Left lung (tissue), 10 donors: ENCODE data around the gene FLT1. TPM values are rescaled to one million over a fixed set of nuclear protein-coding genes. Genes with fewer than 3 reads are reported as not detected.

Experiments used
- ATAC-seq: fragments of 200-7000 bp; cut with Tn5 transposase; one replicate; pipeline ENCODE4 v1.9.1; 2020; ENCODE audit warnings: moderate library complexity
- DNase-seq, 4 donors: peaks; one replicate each; pipeline ENCODE4 v3.0.0-alpha.2; 2013 to 2020
- H3K27ac ChIP-seq, 2 donors: fragments of 200-600 bp; sonication (generic) in 1 of 2; one replicate each; pipeline versions ENCODE4 v1.5.0 to v1.8.0; 2020 to 2021
- H3K27me3 ChIP-seq, 2 donors: fragments of 200-600 bp; sonication (generic) in 1 of 2; one replicate each; pipeline versions ENCODE4 v1.5.0 to v1.8.0; 2020 to 2021
- H3K36me3 ChIP-seq, 2 donors: fragments of 200-600 bp; sonication (generic) in 1 of 2; one replicate each; pipeline versions ENCODE4 v1.5.0 to v1.8.0; 2020 to 2021
- H3K4me1 ChIP-seq, 2 donors: fragments of 200-600 bp; one replicate each; pipeline ENCODE4 v1.8.0; 2021
- H3K4me3 ChIP-seq, 2 donors: fragments of 200-600 bp; sonication (generic) in 1 of 2; one replicate each; pipeline versions ENCODE4 v1.5.0 to v1.8.0; 2020 to 2021; ENCODE audit warnings: mild to moderate bottlenecking in 1 of 2
- H3K9me3 ChIP-seq, 2 donors: fragments of 200-600 bp; sonication (generic) in 1 of 2; one replicate each; pipeline versions ENCODE4 v1.5.0 to v1.8.0; 2020 to 2021
- intact Hi-C, 2 donors: fragments of 100-400 bp; cut with DNase I; formaldehyde crosslinking; loops; one replicate each; pipeline versions ENCODE4 v1.11.2 to v1.14.2; 2022
- polyA plus RNA-seq, 6 donors: library from polyadenylated mRNA; unstranded; fragments of 120-200 nt; gene quantifications; one replicate each; pipeline ENCODE4 v1.2.1, GENCODE V29; 2013; ENCODE audit not compliant: insufficient read length in 6 of 6
- total RNA-seq, 2 donors: library from RNA; stranded (reverse); fragmentation: NEBNext Ultra II Directional; extraction: Animal tissue kit (Norgen Biotek cat#: 25700); gene quantifications; one replicate each; pipeline ENCODE4 v1.2.1, GENCODE V29; 2021
- TF ChIP-seq, protein P1 (sequence below), 2 donors: fragments of 200-600 bp; sonication (generic) in 1 of 2; IDR thresholded peaks; one replicate each; pipeline versions ENCODE4 v1.5.0 to v1.8.0; 2021; ENCODE audit warnings: antibody characterized with exemption in 2 of 2
- donor health status: DM: no; HTN: yes; CAD: no.
- donor health status: DM: no; HTN: no; CAD: no.

The FLT1 gene
- total and polyA plus RNA-seq, 8 donors, result 21.3 to 30.3 (median 25.3) TPM

DNA sequence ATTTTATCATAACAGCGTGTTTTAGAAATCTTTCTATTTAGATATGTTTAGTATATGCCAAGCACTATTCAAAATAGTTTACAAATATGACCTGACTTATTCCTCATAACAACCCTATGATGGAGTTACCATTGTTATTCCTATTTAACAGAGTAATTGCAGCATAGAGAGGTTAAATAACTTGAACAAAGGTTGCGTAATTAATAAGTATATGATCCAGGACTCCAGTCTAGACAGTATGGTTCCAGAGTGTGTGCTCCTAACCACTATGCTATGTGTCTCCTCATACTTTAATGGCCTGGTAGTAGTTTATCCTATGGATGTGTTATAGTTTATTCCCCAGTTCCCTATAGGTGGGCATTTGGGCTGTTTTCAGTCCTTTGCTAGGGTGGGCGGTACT is 211.3 kb downstream of the FLT1 start:
- intact Hi-C loops, result no loop called here
- no peaks in the 10 kb centered on the region for H3K4me1 ChIP-seq
- DNase-seq (no peak), ATAC-seq (no peak)
- no peaks in the 10 kb centered on the region for H3K27me3 ChIP-seq
- TF ChIP-seq, protein P1, sequence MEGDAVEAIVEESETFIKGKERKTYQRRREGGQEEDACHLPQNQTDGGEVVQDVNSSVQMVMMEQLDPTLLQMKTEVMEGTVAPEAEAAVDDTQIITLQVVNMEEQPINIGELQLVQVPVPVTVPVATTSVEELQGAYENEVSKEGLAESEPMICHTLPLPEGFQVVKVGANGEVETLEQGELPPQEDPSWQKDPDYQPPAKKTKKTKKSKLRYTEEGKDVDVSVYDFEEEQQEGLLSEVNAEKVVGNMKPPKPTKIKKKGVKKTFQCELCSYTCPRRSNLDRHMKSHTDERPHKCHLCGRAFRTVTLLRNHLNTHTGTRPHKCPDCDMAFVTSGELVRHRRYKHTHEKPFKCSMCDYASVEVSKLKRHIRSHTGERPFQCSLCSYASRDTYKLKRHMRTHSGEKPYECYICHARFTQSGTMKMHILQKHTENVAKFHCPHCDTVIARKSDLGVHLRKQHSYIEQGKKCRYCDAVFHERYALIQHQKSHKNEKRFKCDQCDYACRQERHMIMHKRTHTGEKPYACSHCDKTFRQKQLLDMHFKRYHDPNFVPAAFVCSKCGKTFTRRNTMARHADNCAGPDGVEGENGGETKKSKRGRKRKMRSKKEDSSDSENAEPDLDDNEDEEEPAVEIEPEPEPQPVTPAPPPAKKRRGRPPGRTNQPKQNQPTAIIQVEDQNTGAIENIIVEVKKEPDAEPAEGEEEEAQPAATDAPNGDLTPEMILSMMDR (IDR thresholded peaks at IDR 0.05), result no peak
- H3K27ac ChIP-seq, result no peak overlapping the region
- peaks cover 0 to 74% of the 10 kb centered on the region in 2 donors for H3K36me3 ChIP-seq
- H3K9me3 ChIP-seq, result no peaks in the 10 kb centered on the region
- H3K4me3 ChIP-seq, result no peak overlapping the region

DNA sequence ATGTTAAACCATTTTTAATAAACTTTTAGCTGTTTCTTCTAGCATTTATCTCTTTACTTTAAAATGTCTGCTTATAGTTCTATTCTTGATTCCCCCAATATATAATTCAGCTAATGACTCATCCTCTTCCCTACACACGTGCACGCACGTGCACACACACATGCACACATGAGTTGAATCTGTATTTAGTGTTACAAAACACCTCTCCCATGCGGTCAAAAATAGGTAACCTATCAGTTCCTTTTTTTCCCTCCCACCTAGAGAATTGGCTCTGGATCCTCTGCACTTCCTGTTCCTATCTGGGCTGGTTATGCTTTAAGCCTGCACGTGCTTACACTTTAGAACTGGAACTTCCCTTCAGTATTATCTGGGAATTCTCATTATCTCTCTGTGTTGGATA is 212.5 kb downstream of the FLT1 start:
- Histone ChIP-seq H3K4me3 (no peak overlapping the region), H3K9me3 (no peaks in the 10 kb centered on the region), H3K27ac (no peak overlapping the region), H3K36me3 (peaks cover 0 to 70% of the 10 kb centered on the region in 2 donors), H3K27me3 (no peaks in the 10 kb centered on the region), H3K4me1 (no peaks in the 10 kb centered on the region)
- ATAC-seq, result no peak
- DNase-seq, result no peak
- TF ChIP-seq, protein P1 (IDR thresholded peaks at IDR 0.05), result no peak
- intact Hi-C loops, result no loop called here

DNA sequence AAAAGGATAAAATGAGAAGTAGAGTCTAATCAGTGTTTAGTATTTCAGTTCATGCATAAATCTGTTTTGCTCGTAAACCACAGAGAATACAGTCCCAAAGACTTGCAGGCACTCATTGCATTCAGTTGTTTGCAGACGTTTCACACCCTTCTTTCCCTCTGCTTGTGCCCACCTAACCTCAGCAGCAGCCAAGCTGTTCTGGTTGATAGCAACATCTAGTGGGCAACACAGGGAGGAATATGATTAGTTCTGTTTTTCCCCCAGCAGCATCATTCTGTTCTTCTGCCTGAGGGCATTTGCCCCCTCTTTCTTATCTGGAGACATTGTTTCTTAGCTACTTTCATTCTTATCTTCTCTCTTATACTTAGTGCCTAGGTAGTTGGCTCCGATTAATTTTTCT is 221.0 kb downstream of the FLT1 start:
- ATAC-seq (no peak), DNase-seq (no peak)
- intact Hi-C loops, result no loop called here
- H3K27ac ChIP-seq, result no peak overlapping the region
- no peaks in the 10 kb centered on the region for H3K9me3 ChIP-seq
- no peaks in the 10 kb centered on the region for H3K27me3 ChIP-seq
- TF ChIP-seq, protein P1 (IDR thresholded peaks at IDR 0.05), result no peak
- peaks cover 0 to under 1% of the 10 kb centered on the region in 2 donors for H3K4me1 ChIP-seq
- no peak overlapping the region for H3K4me3 ChIP-seq
- H3K36me3 ChIP-seq, result peaks cover 0 to 64% of the 10 kb centered on the region in 2 donors

DNA sequence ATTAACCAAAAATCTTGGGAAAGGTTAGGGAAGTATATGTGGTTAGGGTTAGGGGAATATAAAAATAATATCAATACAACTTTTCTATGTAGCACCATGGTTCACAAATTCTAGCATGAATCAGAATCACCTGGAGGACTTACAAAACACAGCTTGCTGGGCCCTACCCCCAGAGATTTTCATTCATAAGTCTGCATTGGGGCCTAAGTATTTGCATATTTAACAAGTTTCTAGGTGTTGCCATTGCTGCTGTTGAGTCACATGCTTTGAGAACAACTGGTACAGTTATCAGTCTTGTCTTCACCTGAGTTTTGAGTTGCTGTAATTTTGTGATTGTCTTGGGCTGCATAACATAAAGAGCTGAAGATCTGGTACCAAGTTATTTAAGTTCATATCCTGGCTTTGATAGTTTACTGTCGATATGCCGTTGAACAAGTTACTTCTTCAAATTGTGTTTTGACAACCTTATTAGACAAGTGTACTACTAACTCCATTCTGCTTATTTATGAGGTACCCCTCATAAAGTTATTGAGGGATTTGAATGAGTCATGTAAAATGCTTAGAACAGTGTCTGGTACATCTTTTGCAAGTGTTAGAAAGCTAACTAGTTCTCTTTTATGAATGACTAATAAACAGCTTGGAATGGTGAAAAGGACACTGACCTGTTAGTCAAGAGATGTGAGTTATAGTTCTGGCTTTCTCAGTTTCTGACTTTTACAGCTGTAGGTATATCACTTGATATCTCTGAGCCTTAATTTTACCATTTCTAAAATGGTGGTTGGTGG is 223.7 kb downstream of the FLT1 start:
- no peak for ATAC-seq

DNA sequence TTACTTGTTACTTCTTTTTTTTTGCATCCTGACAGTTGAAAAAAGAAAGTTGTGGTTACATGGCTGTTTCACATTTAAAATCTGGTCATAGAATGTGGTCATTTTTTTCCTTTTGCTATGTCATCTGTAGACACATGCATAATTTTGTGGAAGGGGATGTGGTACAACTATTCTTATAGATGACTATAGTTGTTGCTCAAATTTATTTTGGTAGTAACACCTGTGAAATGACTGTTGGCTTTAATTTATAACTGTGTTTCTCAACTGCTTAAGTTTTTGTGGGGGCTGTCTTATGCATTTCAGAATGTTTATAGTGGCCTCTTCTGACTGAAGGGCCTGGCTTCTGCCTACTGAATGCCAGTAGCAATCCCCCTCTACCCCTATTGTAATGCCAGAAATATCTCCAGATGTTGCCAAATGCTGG is 226.1 kb downstream of the FLT1 start:
- Histone ChIP-seq H3K27ac (no peak overlapping the region), H3K9me3 (no peaks in the 10 kb centered on the region), H3K27me3 (no peaks in the 10 kb centered on the region), H3K36me3 (peaks cover 0 to 63% of the 10 kb centered on the region in 2 donors), H3K4me3 (no peak overlapping the region), H3K4me1 (peaks cover 0 to 8% of the 10 kb centered on the region in 2 donors)
- TF ChIP-seq, protein P1 (IDR thresholded peaks at IDR 0.05), result no peak
- DNase-seq (no peak), ATAC-seq (no peak)
- intact Hi-C loops, result no loop called here

More for the DNA sequence above, 223.7 kb downstream of the FLT1 start:
- Histone ChIP-seq H3K27me3 (no peaks in the 10 kb centered on the region), H3K4me3 (no peak overlapping the region), H3K36me3 (peaks cover 0 to 65% of the 10 kb centered on the region in 2 donors), H3K27ac (no peak overlapping the region), H3K4me1 (peaks cover 0 to 8% of the 10 kb centered on the region in 2 donors), H3K9me3 (no peaks in the 10 kb centered on the region)
- no peak for DNase-seq
- TF ChIP-seq, protein P1 (IDR thresholded peaks at IDR 0.05), result no peak
- intact Hi-C loops, result no loop called here
